Stimulated activated CD8-positive, alpha-beta memory T cell treated with anti-CD3 and anti-CD28 coated beads, Interleukin-15, amount 100 ng/mL, for 48 hours (primary cell): Measurements from ENCODE around the gene NINJ1.

Experiments used
- DNase-seq, 2 donors: peaks; one replicate each; pipeline ENCODE4 v3.0.0-alpha.2; 2020; ENCODE audit warnings: low read depth in 2 of 2

NINJ1 gene

GRCh38 chr9:93087971-93088655 is 45.9 kb downstream of the NINJ1 start:
- no peak for DNase-seq

- DNase-seq, result no peak
Observed at GRCh38 chr9:93086447-93087224, 47.4 kb downstream of the NINJ1 start.

GRCh38 chr9:93085676-93086075 is 48.4 kb downstream of the NINJ1 start:
- DNase-seq, result no peak

GRCh38 chr9:93084471-93084881 is 49.6 kb downstream of the NINJ1 start:
- no peak for DNase-seq

- DNase-seq, result peak in 1 of 2 donors; percentile 42
Observed at GRCh38 chr9:93083592-93084470, 50.2 kb downstream of the NINJ1 start.

- DNase-seq, result no peak
Observed at GRCh38 chr9:93082841-93083411, 51.1 kb downstream of the NINJ1 start.

- no peak for DNase-seq
Observed at GRCh38 chr9:93081931-93082330, 52.1 kb downstream of the NINJ1 start.

- DNase-seq, result no peak
Observed at GRCh38 chr9:93081081-93081529, 52.9 kb downstream of the NINJ1 start.

- DNase-seq, result no peak
Observed at GRCh38 chr9:93080406-93080805, 53.6 kb downstream of the NINJ1 start.

- DNase-seq, result no peak
Observed at GRCh38 chr9:93079371-93079770, 54.7 kb downstream of the NINJ1 start.

- no peak for DNase-seq
Observed at GRCh38 chr9:93077811-93078210, 56.2 kb downstream of the NINJ1 start.

GRCh38 chr9:93077367-93077766 is 56.7 kb downstream of the NINJ1 start:
- DNase-seq, result no peak

GRCh38 chr9:93076792-93077128 is 57.3 kb downstream of the NINJ1 start:
- DNase-seq, result no peak

GRCh38 chr9:93076101-93076791 is 57.8 kb downstream of the NINJ1 start:
- DNase-seq, result no peak

GRCh38 chr9:93072383-93072795 is 61.7 kb downstream of the NINJ1 start:
- no peak for DNase-seq
